Thymus (tissue), 11 donors: ENCODE data around the gene PRTN3. TPM values are rescaled to one million over a fixed set of nuclear protein-coding genes. Genes with fewer than 3 reads are reported as not detected.
"Not testable (repeated sequence)": the region's sequence is repeated elsewhere in the genome, so short reads cannot be mapped to it uniquely, and the experiment has no call there.

Source experiments
- DNase-seq, 9 donors: peaks; one replicate each; pipeline ENCODE4 v3.0.0-alpha.2; 2013; ENCODE audit warnings: low spot score in 9 of 9, low read depth in 6 of 9, missing footprints in 1 of 9
- H3K27ac ChIP-seq, 2 donors: one replicate each; pipeline ENCODE4 v1.5.1; 2013; ENCODE audit warnings: control low read depth in 1 of 2, low read depth in 1 of 2, low read length in 1 of 2, mild to moderate bottlenecking in 1 of 2, moderate library complexity in 1 of 2
- H3K27me3 ChIP-seq, 2 donors: one replicate each; pipeline ENCODE4 v1.5.1; 2013; ENCODE audit warnings: low read length in 1 of 2; ENCODE audit not compliant: control insufficient read depth in 2 of 2, insufficient read depth in 1 of 2
- H3K36me3 ChIP-seq, 2 donors: one replicate each; pipeline ENCODE4 v1.5.1; 2013; ENCODE audit warnings: low read length in 1 of 2, mild to moderate bottlenecking in 1 of 2, moderate library complexity in 1 of 2; ENCODE audit not compliant: control insufficient read depth in 2 of 2, insufficient read depth in 2 of 2
- H3K4me1 ChIP-seq, 2 donors: one replicate each; pipeline ENCODE4 v1.5.1; 2013; ENCODE audit warnings: low read length in 2 of 2; ENCODE audit not compliant: control insufficient read depth in 2 of 2, insufficient read depth in 2 of 2
- H3K4me3 ChIP-seq, 2 donors: one replicate each; pipeline ENCODE4 v1.5.1; 2013; ENCODE audit warnings: low read length in 2 of 2, control low read depth in 1 of 2, mild to moderate bottlenecking in 1 of 2
- H3K9me3 ChIP-seq, 2 donors: one replicate each; pipeline ENCODE4 v1.5.1; 2013; ENCODE audit warnings: low read length in 1 of 2, mild to moderate bottlenecking in 1 of 2; ENCODE audit not compliant: control insufficient read depth in 2 of 2, insufficient read depth in 1 of 2
- WGBS: extraction: QIAGEN DNeasy Blood & Tissue Kit; methylation state at CpG from one replicate; pipeline ENCODE4 v1.1.7; 2013; 5-methylcytosine and 5-hydroxymethylcytosine counted together
- polyA plus RNA-seq: library from polyadenylated mRNA; stranded (reverse); fragments of 200-250 nt; gene quantifications from one replicate; pipeline ENCODE4 v1.2.3, GENCODE V29; 2013
- total RNA-seq: library from RNA; stranded (reverse); fragments of 120-200 nt; gene quantifications from one replicate; pipeline ENCODE4 v1.2.4, GENCODE V29; 2013
- donor health status: healthy.

PRTN3 gene
- total and polyA plus RNA-seq, 2 donors: 15.4 to 25.2 TPM

GRCh38 chr19:812049-812746, 28.6 kb upstream of the PRTN3 start:
- Histone ChIP-seq H3K4me3 (no peak overlapping the region), H3K36me3 (peaks cover 48 to 72% of the 10 kb centered on the region in 2 donors), H3K4me1 (no peaks in the 10 kb centered on the region), H3K27me3 (no peaks in the 10 kb centered on the region), H3K9me3 (peaks cover 3 to 5% of the 10 kb centered on the region in 2 donors), H3K27ac (no peak overlapping the region)
- 96% methylated on average over 80 of the region's 80 CpGs for WGBS
- no peak for DNase-seq

- Histone ChIP-seq H3K36me3 (peaks cover 42 to 67% of the 10 kb centered on the region in 2 donors), H3K27me3 (no peaks in the 10 kb centered on the region), H3K4me1 (no peaks in the 10 kb centered on the region), H3K27ac (no peak overlapping the region), H3K9me3 (peaks cover 3 to 5% of the 10 kb centered on the region in 2 donors), H3K4me3 (no peak overlapping the region)
- WGBS: 98% methylated on average over 72 of the region's 72 CpGs
- DNase-seq: no peak
These were observed 28.0 kb upstream of the PRTN3 start for GRCh38 chr19:812747-813218.

DNA sequence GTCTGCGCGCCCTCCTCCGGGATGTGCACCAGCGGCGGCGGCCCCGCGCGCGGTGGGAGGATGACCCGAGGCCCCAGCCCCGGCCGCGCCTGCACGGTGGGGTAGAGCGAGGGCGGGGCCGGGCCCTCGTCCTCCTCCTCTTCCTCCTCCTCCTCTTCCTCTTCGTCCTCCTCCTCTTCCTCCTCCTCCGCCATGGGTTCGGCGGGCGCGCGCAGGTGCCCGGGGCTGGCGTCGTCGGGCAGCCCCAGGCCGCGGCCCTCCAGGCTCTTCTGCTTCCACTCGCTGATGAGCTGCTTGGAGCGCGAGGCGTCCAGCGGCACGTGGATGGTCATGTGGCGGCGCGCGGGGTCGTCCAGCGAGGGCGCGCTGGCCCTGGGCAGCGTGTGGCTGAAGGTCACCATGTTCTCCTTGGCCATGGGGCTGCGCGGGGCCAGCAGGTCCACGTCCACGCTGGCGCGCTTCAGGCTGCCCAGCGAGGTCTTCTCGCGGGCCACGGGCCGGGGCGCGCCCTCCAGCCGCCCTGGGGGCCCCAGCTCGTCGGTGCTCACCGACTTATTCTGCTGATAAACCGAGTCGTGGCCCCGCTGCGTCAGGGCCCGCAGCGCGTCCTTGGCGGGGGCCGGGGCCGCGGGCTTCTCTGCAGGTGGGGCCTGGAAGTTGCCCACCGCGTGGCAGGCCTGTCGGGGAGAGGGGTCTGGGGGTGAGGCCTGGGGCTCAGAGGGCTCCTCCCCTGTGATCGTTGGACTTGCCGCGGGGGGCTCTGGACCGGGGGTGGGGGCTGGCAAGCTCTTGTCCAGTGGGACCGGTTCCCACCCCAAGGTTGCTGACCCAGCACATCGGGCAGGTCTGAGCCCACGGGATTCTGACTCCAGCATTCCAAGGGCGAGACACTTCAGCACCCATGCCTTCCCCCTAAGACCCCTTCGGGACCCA, 27.3 kb upstream of the PRTN3 start:
- Histone ChIP-seq H3K4me1 (no peaks in the 10 kb centered on the region), H3K27me3 (no peaks in the 10 kb centered on the region), H3K36me3 (peaks cover 35 to 60% of the 10 kb centered on the region in 2 donors), H3K27ac (no peak overlapping the region), H3K9me3 (peaks cover 3 to 5% of the 10 kb centered on the region in 2 donors), H3K4me3 (no peak overlapping the region)
- 98% methylated on average over 87 of the region's 87 CpGs for WGBS
- DNase-seq: no peak

- DNase-seq: no peak
- WGBS: 95% methylated on average over 49 of the region's 49 CpGs
These were observed 26.4 kb upstream of the PRTN3 start for GRCh38 chr19:814152-815078.

DNA sequence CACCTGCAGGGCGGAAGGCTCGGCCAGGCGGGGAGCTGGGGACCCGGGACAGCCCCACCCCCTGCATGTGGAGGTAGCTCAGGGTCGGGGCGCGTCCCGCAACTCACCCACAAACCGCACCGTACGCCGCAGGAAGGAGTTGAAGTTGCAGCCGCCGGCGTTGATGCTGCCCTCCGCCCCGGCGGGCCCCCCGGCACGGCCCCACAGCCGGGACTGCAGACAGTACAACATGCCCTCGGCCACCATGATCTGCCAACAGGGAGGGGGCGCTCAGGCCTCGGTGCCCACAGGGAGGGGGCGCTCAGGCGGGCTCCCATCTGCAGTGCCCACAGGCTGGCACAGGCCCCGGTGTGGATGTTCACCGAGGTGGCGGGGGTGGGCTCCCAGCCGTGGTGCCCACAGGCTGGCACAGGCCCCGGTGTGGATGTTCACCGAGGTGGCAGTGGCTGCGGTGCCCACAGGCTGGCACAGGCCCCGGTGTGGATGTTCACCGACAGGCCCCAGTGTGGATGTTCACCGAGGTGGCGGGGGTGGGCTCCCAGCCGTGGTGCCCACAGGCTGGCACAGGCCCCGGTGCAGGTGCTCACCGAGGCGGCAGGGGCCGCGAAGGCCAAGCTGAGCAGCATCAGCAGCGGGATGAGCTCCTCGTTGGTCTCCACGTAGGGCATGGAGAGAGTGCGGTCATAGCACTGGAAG, 25.6 kb upstream of the PRTN3 start:
- Histone ChIP-seq H3K4me1 (no peaks in the 10 kb centered on the region), H3K27me3 (peaks cover 0 to 8% of the 10 kb centered on the region in 2 donors), H3K4me3 (no peak overlapping the region), H3K36me3 (peaks cover 19 to 42% of the 10 kb centered on the region in 2 donors), H3K27ac (no peak overlapping the region), H3K9me3 (peaks cover 3 to 5% of the 10 kb centered on the region in 2 donors)
- DNase-seq: no peak
- WGBS: 97% methylated on average over 47 of the region's 47 CpGs

More at GRCh38 chr19:814152-815078, 26.4 kb upstream of the PRTN3 start:
- no peak overlapping the region for H3K27ac ChIP-seq
- peaks cover 0 to under 1% of the 10 kb centered on the region in 2 donors for H3K27me3 ChIP-seq
- H3K9me3 ChIP-seq: peaks cover 3 to 5% of the 10 kb centered on the region in 2 donors
- H3K4me1 ChIP-seq: no peaks in the 10 kb centered on the region
- H3K36me3 ChIP-seq: peaks cover 27 to 50% of the 10 kb centered on the region in 2 donors
- H3K4me3 ChIP-seq: no peak overlapping the region

GRCh38 chr19:815775-816499, 24.9 kb upstream of the PRTN3 start:
- 93% methylated on average over 13 of the region's 13 CpGs for WGBS
- Histone ChIP-seq H3K27me3 (peaks cover 3 to 16% of the 10 kb centered on the region in 2 donors), H3K36me3 (peaks cover 12 to 35% of the 10 kb centered on the region in 2 donors), H3K27ac (no peak overlapping the region), H3K9me3 (peaks cover 3 to 5% of the 10 kb centered on the region in 2 donors), H3K4me3 (no peak overlapping the region), H3K4me1 (no peaks in the 10 kb centered on the region)
- no peak for DNase-seq

DNA sequence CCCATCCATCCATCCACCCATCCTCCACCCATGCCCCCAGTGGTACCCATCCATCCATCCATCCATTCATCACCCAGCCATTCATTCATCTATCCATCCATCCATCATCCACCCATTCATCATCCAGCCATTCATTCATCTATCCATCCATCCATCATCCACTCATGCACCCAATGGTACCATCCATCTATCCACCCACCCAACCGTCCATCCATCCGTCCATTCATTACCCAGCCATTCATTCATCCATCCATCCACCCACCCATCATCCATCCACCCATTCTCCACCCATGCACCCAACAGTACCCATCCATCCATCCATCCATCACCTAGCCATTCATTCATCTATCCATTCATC, 24.3 kb upstream of the PRTN3 start:
- no peak overlapping the region for H3K27ac ChIP-seq

DNA sequence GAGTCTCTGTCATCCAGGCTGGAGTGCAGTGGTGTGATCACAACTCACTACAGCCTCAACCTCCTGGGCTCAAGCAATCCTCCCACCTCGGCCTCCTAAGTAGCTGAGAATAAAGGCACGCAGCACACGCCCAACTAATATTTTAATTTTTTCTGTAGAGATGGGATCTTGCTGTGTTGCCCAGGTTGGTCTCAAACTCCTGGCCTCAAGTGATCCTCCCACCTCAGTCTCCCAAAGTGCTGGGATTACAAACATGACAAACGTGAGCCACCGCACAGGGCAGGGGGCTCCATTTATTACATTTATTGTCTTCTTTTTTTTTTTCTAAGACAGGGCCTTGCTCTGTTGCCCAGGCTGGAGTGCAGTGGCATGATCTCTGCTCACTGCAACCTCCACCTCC, 20.6 kb upstream of the PRTN3 start:
- not testable (repeated sequence) for DNase-seq, H3K27ac ChIP-seq, H3K4me1 ChIP-seq, H3K4me3 ChIP-seq, H3K36me3 ChIP-seq, H3K9me3 ChIP-seq
- peaks cover 28 to 56% of the 10 kb centered on the region in 2 donors for H3K27me3 ChIP-seq
- WGBS: 87% methylated on average over 5 of the region's 5 CpGs

More for the DNA sequence above, 24.3 kb upstream of the PRTN3 start:
- WGBS: 92% methylated on average over 2 of the region's 2 CpGs
- peaks cover 7 to 30% of the 10 kb centered on the region in 2 donors for H3K36me3 ChIP-seq
- peaks cover 9 to 21% of the 10 kb centered on the region in 2 donors for H3K27me3 ChIP-seq
- no peak for DNase-seq
- H3K4me1 ChIP-seq: no peaks in the 10 kb centered on the region
- H3K4me3 ChIP-seq: no peak overlapping the region
- H3K9me3 ChIP-seq: peaks cover 2 to 4% of the 10 kb centered on the region in 2 donors
